Omental fat pad (tissue), 4 donors: ENCODE results near the gene ALG5. TPM values are rescaled to one million over a fixed set of nuclear protein-coding genes. Genes with fewer than 3 reads are reported as not detected.

Experiments
- ATAC-seq: fragments of 150-250 bp; one replicate; pipeline ENCODE4 v1.9.1; 2016; ENCODE audit warnings: mild to moderate bottlenecking, moderate library complexity; ENCODE audit not compliant: low FRiP score
- DNase-seq: peaks from one replicate; pipeline ENCODE4 v3.0.0-alpha.2; 2019; ENCODE audit warnings: low spot score
- CTCF ChIP-seq, 3 donors: fragments of 450-650 bp; IDR thresholded peaks; one replicate each; pipeline ENCODE4 v1.5.1; 2016 to 2017; ENCODE audit warnings: antibody characterized with exemption in 3 of 3, mild to moderate bottlenecking in 3 of 3, moderate library complexity in 2 of 3
- total RNA-seq, 4 donors: library from RNA; depleted of rRNA; stranded (reverse); fragments of >200 nt; gene quantifications; one replicate each; pipeline ENCODE4 v1.1.0, GENCODE V29; 2016

The ALG5 gene
- total RNA-seq, 4 donors from 2014 or later: 21.0 to 41.3 (median 29.4) TPM

GRCh38 chr13:36917311-36917710 lies 81.8 kb downstream of the ALG5 start:
- DNase-seq: no peak
- ATAC-seq: no peak
- TF ChIP-seq CTCF (IDR thresholded peaks at IDR 0.05): no peak

- no peak for TF ChIP-seq CTCF (IDR thresholded peaks at IDR 0.05)
- DNase-seq: no peak
- ATAC-seq: no peak
These were observed 83.1 kb downstream of the ALG5 start for GRCh38 chr13:36915896-36916640.

GRCh38 chr13:36915106-36915505 lies 84.0 kb downstream of the ALG5 start:
- ATAC-seq (no peak), DNase-seq (no peak)
- no peak for TF ChIP-seq CTCF (IDR thresholded peaks at IDR 0.05)

GRCh38 chr13:36914648-36915047 lies 84.5 kb downstream of the ALG5 start:
- ATAC-seq (no peak), DNase-seq (no peak)
- TF ChIP-seq CTCF (IDR thresholded peaks at IDR 0.05): no peak

- TF ChIP-seq CTCF (IDR thresholded peaks at IDR 0.05): no peak
- DNase-seq: no peak
These were observed 85.7 kb downstream of the ALG5 start for GRCh38 chr13:36913463-36913862.

GRCh38 chr13:36912973-36913372 lies 86.2 kb downstream of the ALG5 start:
- no peak for TF ChIP-seq CTCF (IDR thresholded peaks at IDR 0.05)
- ATAC-seq (no peak), DNase-seq (no peak)

More at GRCh38 chr13:36913463-36913862, 85.7 kb downstream of the ALG5 start:
- ATAC-seq: no peak

GRCh38 chr13:36912369-36912768 lies 86.8 kb downstream of the ALG5 start:
- DNase-seq (no peak), ATAC-seq (no peak)
- no peak for TF ChIP-seq CTCF (IDR thresholded peaks at IDR 0.05)
